Liver (tissue), 9 donors: ENCODE results near the gene FAM9A. TPM values are rescaled to one million over a fixed set of nuclear protein-coding genes. Genes with fewer than 3 reads are reported as not detected.
A peak's percentile ranks its signal among the peaks of the same experiment; 100 is the strongest.
"Not testable (repeated sequence)": the region's sequence is repeated elsewhere in the genome, so short reads cannot be mapped to it uniquely, and the experiment has no call there.

Source experiments
- DNase-seq: peaks from one replicate; pipeline ENCODE4 v3.0.0-alpha.2; 2017; ENCODE audit warnings: low spot score
- H3K27ac ChIP-seq, 2 donors: one replicate each; pipeline ENCODE4 v1.7.0; 2013; ENCODE audit warnings: inconsistent platforms in 2 of 2, low read length in 2 of 2, control low read depth in 1 of 2, low read depth in 1 of 2, mild to moderate bottlenecking in 1 of 2
- H3K27me3 ChIP-seq, 4 donors: one replicate each; pipeline versions ENCODE4 v1.6.1 to v1.7.0; 2013; ENCODE audit warnings: low read length in 3 of 4, inconsistent platforms in 1 of 4, mild to moderate bottlenecking in 1 of 4, moderate library complexity in 1 of 4; ENCODE audit not compliant: control insufficient read depth in 4 of 4, insufficient read depth in 4 of 4
- H3K36me3 ChIP-seq, 4 donors: one replicate each; pipeline versions ENCODE4 v1.6.1 to v1.7.0; 2013; ENCODE audit warnings: low read length in 3 of 4, mild to moderate bottlenecking in 3 of 4, low read depth in 1 of 4, moderate library complexity in 1 of 4; ENCODE audit not compliant: control insufficient read depth in 4 of 4, insufficient read depth in 3 of 4
- H3K4me1 ChIP-seq, 4 donors: one replicate each; pipeline versions ENCODE4 v1.6.1 to v1.7.0; 2013; ENCODE audit warnings: low read length in 3 of 4, mild to moderate bottlenecking in 3 of 4, moderate library complexity in 1 of 4; ENCODE audit not compliant: control insufficient read depth in 4 of 4, insufficient read depth in 4 of 4
- H3K4me3 ChIP-seq, 3 donors: one replicate each; pipeline versions ENCODE4 v1.6.1 to v1.7.0; 2013; ENCODE audit warnings: low read length in 3 of 3, control low read depth in 1 of 3, low read depth in 1 of 3, mild to moderate bottlenecking in 1 of 3
- H3K9ac ChIP-seq, 2 donors: one replicate each; pipeline ENCODE4 v1.7.0; 2013; ENCODE audit warnings: low read length in 2 of 2, mild to moderate bottlenecking in 2 of 2, moderate library complexity in 2 of 2, control low read depth in 1 of 2, low read depth in 1 of 2
- H3K9me3 ChIP-seq, 4 donors: one replicate each; pipeline versions ENCODE4 v1.6.1 to v1.7.0; 2013; ENCODE audit warnings: low read length in 3 of 4; ENCODE audit not compliant: control insufficient read depth in 4 of 4
- CTCF ChIP-seq: fragments of 150-350 bp; IDR thresholded peaks from 2 replicates; pipeline ENCODE4 v1.5.1; 2017; ENCODE audit warnings: improper control_type of control experiment, low read depth, low read length; ENCODE audit not compliant: missing input control
- EGR1 ChIP-seq, 2 donors: IDR thresholded peaks; 2 replicates each; pipeline ENCODE4 v1.6.1; 2016 to 2018; ENCODE audit warnings: antibody characterized with exemption in 2 of 2, low read depth in 2 of 2
- FOXA1 ChIP-seq: IDR thresholded peaks from 2 replicates; pipeline ENCODE4 v1.6.1; 2016; ENCODE audit warnings: antibody characterized with exemption
- HNF4A ChIP-seq, 2 donors: conservative IDR thresholded peaks; 2 replicates each; pipeline ENCODE4 v1.6.1; 2016; ENCODE audit warnings: antibody characterized with exemption in 2 of 2, mild to moderate bottlenecking in 2 of 2
- HNF4G ChIP-seq: IDR thresholded peaks from 2 replicates; pipeline ENCODE4 v1.6.1; 2016; ENCODE audit warnings: antibody characterized with exemption
- MAX ChIP-seq: IDR thresholded peaks from 2 replicates; pipeline ENCODE4 v1.6.1; 2016; ENCODE audit warnings: antibody characterized with exemption
- NR2F2 ChIP-seq: IDR thresholded peaks from 2 replicates; pipeline ENCODE4 v1.6.1; 2016; ENCODE audit warnings: antibody characterized with exemption
- RAD21 ChIP-seq, 2 donors: IDR thresholded peaks; 2 replicates each; pipeline ENCODE4 v1.6.1; 2016; ENCODE audit warnings: antibody characterized with exemption in 2 of 2, mild to moderate bottlenecking in 2 of 2
- REST ChIP-seq: IDR thresholded peaks from 2 replicates; pipeline ENCODE4 v1.6.1; 2016; ENCODE audit warnings: antibody characterized with exemption, mild to moderate bottlenecking
- SP1 ChIP-seq: IDR thresholded peaks from 2 replicates; pipeline ENCODE4 v1.6.1; 2018; ENCODE audit warnings: antibody characterized with exemption, mild to moderate bottlenecking
- TAF1 ChIP-seq: conservative IDR thresholded peaks from 2 replicates; pipeline ENCODE4 v1.6.1; 2016; ENCODE audit warnings: antibody characterized with exemption, mild to moderate bottlenecking
- YY1 ChIP-seq: IDR thresholded peaks from 2 replicates; pipeline ENCODE4 v1.6.1; 2016; ENCODE audit warnings: antibody characterized with exemption, mild to moderate bottlenecking
- WGBS: extraction: QIAGEN DNeasy Blood & Tissue Kit; methylation state at CpG from one replicate; pipeline ENCODE4 v1.1.7; 2013; 5-methylcytosine and 5-hydroxymethylcytosine counted together
- polyA plus RNA-seq, 2 donors: library from polyadenylated mRNA; stranded (reverse) in 1 of 2; unstranded in 1 of 2; fragments of 200-250 nt in 1 of 2; fragments of >200 nt in 1 of 2; fragmentation: Nextera tagmentation in 1 of 2; extraction: Ambion mirVana in 1 of 2; gene quantifications; one replicate each; pipeline versions ENCODE4 v1.2.1 to v1.2.3, GENCODE V29; 2013 to 2015
- total RNA-seq, 2 donors: library from RNA; depleted of rRNA; stranded (reverse); fragments of >200 nt; gene quantifications; one replicate each; pipeline ENCODE4 v1.2.3, GENCODE V29; 2014
- donor health status: healthy.
- donor health status: healthy.
- donor health status: healthy.
- donor health status: healthy.
- donor health status: healthy.

FAM9A gene
- total and polyA plus RNA-seq, 4 donors, result 0.51 TPM; not detected in 3

DNA sequence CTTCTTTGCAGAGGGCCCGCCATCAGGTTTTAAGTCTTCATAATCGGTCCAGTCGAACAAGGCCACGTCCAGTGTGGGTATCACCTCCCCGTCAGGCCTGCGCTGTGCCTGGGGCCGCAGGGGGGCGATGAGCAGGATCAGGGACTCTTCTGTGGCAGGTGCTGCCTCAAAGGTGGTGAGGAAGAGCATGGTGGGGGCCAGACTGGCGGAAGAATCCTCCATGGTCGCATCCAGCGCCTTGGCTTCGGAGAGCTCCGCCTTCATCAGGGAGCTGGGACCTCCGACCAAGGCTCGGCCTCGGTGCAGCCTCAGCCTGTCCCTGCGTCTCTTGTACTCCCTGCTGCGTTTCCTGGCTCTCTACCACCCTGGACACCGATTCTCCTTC, 17.5 kb downstream of the FAM9A start:
- H3K27me3 ChIP-seq, result no peaks in the 10 kb centered on the region
- no peak overlapping the region for H3K4me3 ChIP-seq
- no peaks in the 10 kb centered on the region for H3K36me3 ChIP-seq
- no peak overlapping the region for H3K27ac ChIP-seq
- H3K9ac ChIP-seq, result no peak overlapping the region
- DNase-seq, result no peak
- H3K9me3 ChIP-seq, result no peaks in the 10 kb centered on the region
- 89% methylated on average over 19 of the region's 19 CpGs for WGBS
- TF ChIP-seq EGR1 (IDR thresholded peaks at IDR 0.05; ENCODE audit: low read depth in 2 of 2), result no peak
- TF ChIP-seq MAX, result no peak
- H3K4me1 ChIP-seq, result no peaks in the 10 kb centered on the region

GRCh38 chrX:8783097-8783713, 18.0 kb downstream of the FAM9A start:
- no peak overlapping the region for H3K4me3 ChIP-seq
- no peak overlapping the region for H3K9ac ChIP-seq
- no peaks in the 10 kb centered on the region for H3K36me3 ChIP-seq
- H3K27ac ChIP-seq, result no peak overlapping the region
- no peaks in the 10 kb centered on the region for H3K9me3 ChIP-seq
- no peak for DNase-seq
- H3K4me1 ChIP-seq, result no peaks in the 10 kb centered on the region
- H3K27me3 ChIP-seq, result no peaks in the 10 kb centered on the region
- TF ChIP-seq CTCF (peak; percentile 37), TAF1 (no peak), RAD21 (IDR thresholded peaks at IDR 0.05) (peak; percentile 8 to 60)
- 60% methylated on average over 32 of the region's 32 CpGs for WGBS

GRCh38 chrX:8782595-8782994, 18.6 kb downstream of the FAM9A start:
- no peak for DNase-seq
- 90% methylated on average over 9 of the region's 9 CpGs for WGBS
- H3K4me1 ChIP-seq, result no peaks in the 10 kb centered on the region
- H3K9ac ChIP-seq, result no peak overlapping the region
- H3K4me3 ChIP-seq, result no peak overlapping the region
- H3K9me3 ChIP-seq, result no peaks in the 10 kb centered on the region
- no peaks in the 10 kb centered on the region for H3K36me3 ChIP-seq
- TF ChIP-seq YY1, result no peak
- H3K27me3 ChIP-seq, result no peaks in the 10 kb centered on the region
- H3K27ac ChIP-seq, result no peak overlapping the region

DNA sequence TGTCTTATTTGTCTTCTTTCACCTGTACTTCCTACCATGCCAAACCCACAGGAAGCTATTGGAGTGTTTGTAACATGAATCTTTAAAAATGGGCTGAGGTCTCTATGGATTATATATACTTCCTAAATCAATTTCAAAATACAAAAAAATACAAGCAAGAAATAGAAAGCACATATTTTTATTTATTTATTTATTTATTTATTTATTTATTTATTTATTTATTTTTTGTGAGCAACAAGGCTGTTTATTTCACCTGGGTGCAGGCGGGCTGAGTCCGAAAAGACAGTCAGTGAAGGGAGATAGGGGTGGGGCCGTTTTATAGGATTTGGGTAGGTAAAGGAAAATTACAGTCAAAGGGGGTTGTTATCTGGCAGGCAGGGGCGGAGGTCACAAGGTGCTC, 19.3 kb downstream of the FAM9A start:
- 52% methylated on average over 4 of the region's 4 CpGs for WGBS

GRCh38 chrX:8773117-8773516, 28.1 kb downstream of the FAM9A start:
- Histone ChIP-seq H3K36me3 (no peaks in the 10 kb centered on the region), H3K9ac (no peak overlapping the region), H3K9me3 (no peaks in the 10 kb centered on the region), H3K4me1 (no peaks in the 10 kb centered on the region), H3K27me3 (no peaks in the 10 kb centered on the region), H3K4me3 (no peak overlapping the region), H3K27ac (no peak overlapping the region)
- DNase-seq, result no peak
- 61% methylated on average over 5 of the region's 5 CpGs for WGBS
- no peak for TF ChIP-seq EGR1 (IDR thresholded peaks at IDR 0.05; ENCODE audit: low read depth in 2 of 2)
- TF ChIP-seq REST, result no peak
- TF ChIP-seq HNF4A (conservative IDR thresholded peaks at IDR 0.05), result no peak
- TF ChIP-seq FOXA1, result no peak
- TF ChIP-seq YY1, result no peak
- no peak for TF ChIP-seq MAX
- TF ChIP-seq HNF4G, result no peak
- TF ChIP-seq SP1, result no peak
- no peak for TF ChIP-seq NR2F2
- no peak for TF ChIP-seq TAF1

More for the DNA sequence above, 19.3 kb downstream of the FAM9A start:
- not testable (repeated sequence) for H3K27ac ChIP-seq, H3K9me3 ChIP-seq, H3K36me3 ChIP-seq, H3K9ac ChIP-seq, H3K27me3 ChIP-seq, H3K4me1 ChIP-seq, H3K4me3 ChIP-seq, DNase-seq
